ENCODE results near the gene TMEM184B.

- TF ChIP-seq CTCF (IDR thresholded peaks at IDR 0.05) (no peak), POLR2AphosphoS5 (IDR thresholded peaks at IDR 0.05) (peak; percentile 84), POLR2A (IDR thresholded peaks at IDR 0.05; ENCODE audit: low read depth) (no peak)
These were observed 45.3 kb upstream of the TMEM184B start for GRCh38 chr22:38317995-38318715.
